ELR (cell line): ENCODE results near the gene COL23A1.
"Not testable (repeated sequence)": the region's sequence is repeated elsewhere in the genome, so short reads cannot be mapped to it uniquely, and the experiment has no call there.

Source experiments
- DNase-seq: peaks from one replicate; pipeline ENCODE4 v3.0.0-alpha.2; 2015; ENCODE audit warnings: low read depth

COL23A1 gene

DNA sequence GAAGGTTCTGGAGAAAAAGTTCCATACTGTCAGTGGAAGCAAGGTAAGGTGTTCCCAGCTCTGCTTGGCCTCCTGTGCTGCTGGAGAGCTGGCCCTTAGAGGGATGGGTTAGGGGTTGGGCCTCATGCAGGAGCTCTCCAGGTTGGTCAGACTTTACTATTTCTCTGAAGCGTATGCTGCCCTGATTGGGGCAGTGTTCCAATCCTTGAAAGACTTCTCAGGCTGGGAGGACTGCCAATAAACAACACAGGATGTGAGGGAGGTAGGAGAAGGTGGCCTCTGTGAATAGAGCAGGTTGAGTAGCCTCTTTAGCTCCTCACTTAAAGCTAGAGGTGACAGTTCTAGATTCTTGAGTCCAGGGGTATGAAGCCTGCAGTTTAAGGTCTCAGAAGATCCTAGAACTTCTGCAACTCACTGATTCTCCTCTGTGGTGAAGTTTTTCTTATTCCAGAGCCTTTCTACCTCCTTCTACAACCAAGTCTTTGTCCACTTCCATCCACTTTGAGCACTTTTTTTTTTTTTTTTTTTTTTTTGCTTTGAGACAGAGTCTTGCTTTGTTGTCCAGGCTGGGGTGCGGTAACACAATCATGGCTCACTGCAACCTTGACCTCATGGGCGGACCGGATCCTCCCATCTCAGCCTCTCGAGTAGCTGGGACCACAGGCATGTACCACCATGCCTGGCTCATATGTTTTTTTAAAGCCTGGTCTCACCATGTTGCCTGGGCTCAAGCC lies 382.8 kb downstream of the COL23A1 start:
- peak; percentile 68 for DNase-seq

GRCh38 chr5:178206166-178207101 lies 383.8 kb downstream of the COL23A1 start:
- DNase-seq: peak; percentile 32

GRCh38 chr5:178205749-178206047 lies 384.5 kb downstream of the COL23A1 start:
- no peak for DNase-seq

DNA sequence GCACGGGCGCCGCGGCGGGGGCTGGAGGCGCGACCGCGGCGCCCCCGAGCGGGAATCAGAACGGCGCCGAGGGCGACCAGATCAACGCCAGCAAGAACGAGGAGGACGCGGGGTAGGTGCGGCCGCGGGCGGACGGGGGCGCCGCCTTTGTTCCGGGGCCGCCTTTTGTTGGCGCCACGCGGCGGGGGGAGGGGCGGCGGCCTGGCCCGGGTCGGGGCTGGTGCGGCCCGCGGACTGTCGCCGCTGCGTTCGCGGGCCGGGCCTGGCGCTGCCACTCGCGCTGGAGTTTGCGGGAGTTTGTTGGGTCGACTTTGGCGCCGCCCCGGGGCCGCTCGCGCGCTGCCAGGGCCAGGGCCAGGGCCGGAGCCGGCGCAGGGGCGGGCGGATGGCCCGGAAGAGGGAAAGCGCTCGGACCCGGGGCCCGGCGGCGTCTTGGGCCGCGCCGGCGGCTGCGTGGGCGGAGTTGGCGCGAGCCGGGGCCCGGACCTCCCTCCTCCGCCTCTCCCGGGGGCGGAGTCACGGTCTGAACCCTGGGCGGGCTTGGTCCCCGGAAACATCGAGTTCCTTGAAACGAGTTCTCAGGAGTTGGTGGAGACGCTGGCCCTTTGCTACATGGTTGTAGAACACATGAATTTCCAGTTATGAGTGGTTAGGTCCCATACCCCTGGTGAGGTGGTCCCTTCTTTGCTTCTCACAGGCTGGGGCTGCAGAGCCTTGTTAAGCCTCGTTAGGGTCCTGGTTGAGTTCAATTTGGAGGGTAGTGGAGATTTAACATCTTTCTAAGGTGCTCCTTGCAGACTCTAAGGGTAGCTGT lies 385.1 kb downstream of the COL23A1 start:
- peak; percentile 86 for DNase-seq

GRCh38 chr5:178204182-178204934 lies 385.8 kb downstream of the COL23A1 start, which contains the start of gene HNRNPAB:
HNRNPAB (plus strand) TSS chr5:178204533; CDS start chr5:178204838, 305 bp downstream.
- peak; percentile 97 for DNase-seq

GRCh38 chr5:178203670-178204181 lies 386.5 kb downstream of the COL23A1 start:
- no peak for DNase-seq

GRCh38 chr5:178202541-178202940 lies 387.7 kb downstream of the COL23A1 start:
- no peak for DNase-seq

- peak; percentile 33 for DNase-seq
These were observed 388.3 kb downstream of the COL23A1 start for GRCh38 chr5:178201927-178202235.

DNA sequence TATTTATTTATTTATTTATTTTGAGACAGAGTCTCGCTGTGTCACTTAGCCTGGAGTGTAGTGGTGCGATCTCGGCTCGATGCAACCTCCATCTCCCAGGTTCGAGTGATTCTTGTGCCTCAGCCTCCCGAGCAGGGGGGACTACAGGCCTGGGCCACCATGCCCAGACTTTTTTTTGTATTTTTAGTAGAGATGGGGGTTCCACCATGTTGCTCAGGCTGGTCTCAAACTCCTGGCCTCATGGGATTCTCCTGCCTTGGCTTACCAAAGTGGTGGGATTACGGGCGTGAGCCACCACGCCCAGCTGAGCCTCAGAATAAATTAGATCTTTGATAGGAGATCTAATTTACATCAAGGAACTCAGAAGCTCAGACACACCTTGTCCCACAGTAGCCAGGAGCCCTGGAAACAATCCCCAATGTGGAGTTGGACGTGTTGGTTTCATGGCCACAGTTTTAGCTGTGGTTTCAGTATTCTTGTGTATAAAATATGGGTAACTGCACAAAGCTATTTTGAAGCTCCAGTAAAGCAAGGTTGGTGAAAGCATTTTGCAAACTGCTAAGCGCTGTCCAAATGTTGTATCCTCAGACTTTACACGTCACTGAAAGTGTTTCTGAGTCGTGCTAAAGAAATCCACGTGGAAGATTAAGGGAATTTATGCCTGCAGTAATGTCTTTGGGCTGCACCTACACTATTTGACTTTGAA lies 388.8 kb downstream of the COL23A1 start:
- peak; percentile 59 for DNase-seq

GRCh38 chr5:178199581-178200434 lies 390.4 kb downstream of the COL23A1 start:
- DNase-seq: no peak

GRCh38 chr5:178198706-178199105 lies 391.5 kb downstream of the COL23A1 start:
- DNase-seq: no peak

DNA sequence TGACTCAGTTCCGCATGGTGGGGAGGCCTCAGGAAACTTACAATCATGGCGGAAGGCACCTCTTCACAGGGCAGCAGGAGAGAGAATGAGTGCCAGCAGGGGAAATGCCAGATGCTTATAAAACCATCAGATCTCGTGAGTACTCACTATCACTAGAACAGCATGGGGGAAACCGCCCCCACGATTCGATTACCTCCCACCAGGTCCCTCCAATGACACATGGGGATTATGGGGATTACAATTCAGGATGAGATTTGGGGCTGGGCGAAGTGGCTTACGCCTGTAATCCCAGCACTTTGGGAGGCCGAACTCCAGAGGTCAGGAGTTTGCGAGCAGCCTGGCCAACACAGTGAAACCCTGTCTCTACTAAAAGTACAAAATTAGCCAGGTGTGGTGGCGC lies 392.0 kb downstream of the COL23A1 start:
- DNase-seq: not testable (repeated sequence)

DNA sequence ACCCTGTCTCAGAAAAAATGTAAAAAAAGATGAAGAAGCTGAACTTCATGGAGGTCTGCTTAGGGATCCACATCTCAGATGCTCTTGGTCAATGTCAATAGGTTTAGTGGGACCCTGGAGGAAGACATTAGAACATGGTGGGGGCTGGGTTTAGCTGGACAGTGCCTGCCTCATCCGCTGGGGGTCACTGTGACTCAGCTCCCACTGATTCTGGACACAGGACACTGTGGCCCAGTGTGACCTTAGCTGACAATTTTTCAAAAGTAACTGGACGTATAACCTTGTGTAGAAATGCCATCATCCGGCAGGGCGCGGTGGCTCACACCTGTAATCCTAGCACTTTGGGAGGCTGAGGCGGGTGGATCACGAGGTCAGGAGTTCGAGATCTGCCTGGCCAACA lies 393.2 kb downstream of the COL23A1 start:
- peak; percentile 30 for DNase-seq

DNA sequence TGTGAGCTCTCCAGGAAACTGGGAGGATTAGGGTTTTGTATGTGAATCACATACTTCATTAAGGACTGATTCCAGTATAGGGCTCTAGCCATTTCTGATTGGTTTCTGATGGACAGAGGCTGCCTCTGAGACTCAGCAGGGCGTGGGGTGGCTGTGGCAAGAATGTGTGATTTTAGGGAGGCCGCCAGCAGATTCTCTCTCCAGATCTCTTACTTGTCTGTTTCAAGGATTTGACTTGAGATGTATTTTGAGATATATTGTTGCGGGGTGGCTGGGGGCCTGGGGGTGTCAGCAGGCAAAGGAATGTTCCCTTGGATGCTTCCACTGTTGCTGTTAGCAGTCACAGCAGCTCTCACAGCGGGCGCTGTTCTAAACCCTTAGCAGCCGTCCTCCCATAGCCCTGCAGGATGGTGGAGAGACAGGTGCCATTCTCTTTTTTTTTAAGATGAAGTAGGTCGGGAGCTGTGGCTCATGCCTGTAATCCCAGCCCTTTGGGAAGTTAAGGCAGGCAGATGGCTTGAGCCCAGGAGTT lies 393.8 kb downstream of the COL23A1 start:
- no peak for DNase-seq

DNA sequence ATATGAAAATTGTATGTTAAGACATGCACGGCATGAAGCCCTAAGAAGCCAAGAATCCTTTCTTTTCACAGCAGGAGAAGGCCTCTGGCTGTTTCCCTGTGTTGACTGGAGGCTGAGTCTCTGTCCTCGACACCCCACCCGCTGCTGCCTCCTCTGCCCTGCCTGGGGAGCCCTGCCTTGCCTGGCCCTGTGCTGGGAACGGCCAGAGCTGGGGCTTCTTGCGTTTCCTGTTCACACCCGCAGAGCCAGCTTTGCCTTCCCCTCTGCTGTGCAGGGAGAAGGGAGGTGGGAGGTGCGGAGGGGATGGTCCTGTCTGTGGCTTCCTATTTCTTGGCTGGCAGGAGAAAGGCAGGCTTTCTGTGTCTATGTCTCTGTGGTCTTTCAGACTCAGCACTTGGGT lies 396.2 kb downstream of the COL23A1 start:
- DNase-seq: no peak

- no peak for DNase-seq
These were observed 396.9 kb downstream of the COL23A1 start for GRCh38 chr5:178193251-178193809.

GRCh38 chr5:178192787-178193186 lies 397.4 kb downstream of the COL23A1 start:
- DNase-seq: no peak

DNA sequence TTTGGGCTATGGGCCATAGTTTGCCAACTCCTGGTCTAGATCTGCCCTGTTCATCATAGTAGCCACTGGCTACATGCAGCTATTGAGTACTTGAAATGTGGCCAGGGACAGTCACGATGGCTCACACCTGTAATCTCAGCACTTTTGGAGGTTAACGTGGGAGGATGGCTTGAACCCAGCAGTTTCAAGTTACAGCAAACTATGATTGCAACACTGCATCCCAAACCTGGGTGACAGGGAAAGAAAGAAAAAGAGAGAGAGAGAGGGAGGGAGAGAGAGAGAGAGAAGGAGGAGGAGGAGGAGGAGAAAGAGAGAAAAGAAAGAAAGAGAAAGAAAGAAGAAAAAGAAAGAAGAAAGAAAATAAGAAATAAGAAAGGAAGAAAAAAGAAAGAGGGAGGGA lies 397.9 kb downstream of the COL23A1 start:
- DNase-seq: no peak

DNA sequence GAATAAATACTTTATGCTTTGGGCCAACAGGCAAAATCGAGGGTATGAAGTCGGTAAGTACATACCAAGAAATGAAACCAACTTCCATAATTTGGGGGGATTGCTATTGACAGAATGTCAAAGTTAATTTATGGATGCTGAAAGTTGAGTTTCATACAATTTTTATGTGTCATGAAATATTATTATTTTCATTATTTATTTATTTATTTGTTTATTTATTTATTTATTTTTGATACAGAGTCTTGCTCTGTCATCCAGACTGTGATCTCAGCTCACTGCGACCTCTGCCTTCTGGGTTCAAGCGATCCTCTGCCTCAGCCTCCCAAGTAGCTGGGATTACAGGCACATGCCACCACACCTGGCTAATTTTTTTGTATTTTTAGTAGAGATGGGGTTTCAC lies 398.5 kb downstream of the COL23A1 start:
- no peak for DNase-seq
